A673 (cell line): ENCODE data around the gene MYOZ1.

ENCODE experiments used
- CTCF ChIP-seq: fragments of 300-800, 200-600 bp; sonication (generic); conservative IDR thresholded peaks from 2 replicates; pipeline ENCODE4 v1.5.1; 2017; ENCODE audit warnings: low read depth, mild to moderate bottlenecking, antibody characterized with exemption, low read length, moderate library complexity, mixed read lengths
- EZH2 ChIP-seq: fragments of 200-600 bp; sonication (generic); IDR thresholded peaks from 2 replicates; pipeline ENCODE4 v1.6.1; 2017; ENCODE audit warnings: borderline replicate concordance, low read depth, mild to moderate bottlenecking, mixed read lengths, antibody characterized with exemption, low read length; ENCODE audit not compliant: poor library complexity, severe bottlenecking

GRCh38 chr10:73589563-73590126, 51.6 kb downstream of the MYOZ1 start:
- TF ChIP-seq CTCF (no peak), EZH2 (no peak)
